Measurements from ENCODE around the gene ADH4.
"Not testable (repeated sequence)": the region's sequence is repeated elsewhere in the genome, so short reads cannot be mapped to it uniquely, and the experiment has no call there.

Gene ADH4

DNA sequence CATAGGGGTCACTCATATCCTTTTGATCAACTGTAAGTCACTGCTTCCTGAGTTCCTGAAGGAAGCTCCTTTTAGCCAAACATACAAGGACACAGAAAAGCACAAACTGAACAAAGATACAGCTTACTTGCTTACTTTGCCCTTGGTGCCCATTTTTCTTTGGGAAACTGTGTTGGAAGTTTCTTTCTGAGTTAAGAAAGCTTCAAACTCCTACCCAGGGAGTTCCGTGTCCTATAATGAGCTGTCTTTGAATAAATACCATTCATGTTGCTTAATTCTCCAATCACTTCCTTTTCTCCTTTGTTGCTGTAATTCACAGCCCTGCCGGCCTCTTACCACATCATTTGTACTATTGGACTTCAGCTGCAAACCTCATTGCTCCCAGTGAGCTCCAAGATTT is at the start of gene ADH4:
Gene ADH4, minus strand, starts transcription at position 228 of the 400 bp plus-strand sequence. Its CDS starts 75 bp downstream, at position 153.
- no peak for DNase-seq

DNA sequence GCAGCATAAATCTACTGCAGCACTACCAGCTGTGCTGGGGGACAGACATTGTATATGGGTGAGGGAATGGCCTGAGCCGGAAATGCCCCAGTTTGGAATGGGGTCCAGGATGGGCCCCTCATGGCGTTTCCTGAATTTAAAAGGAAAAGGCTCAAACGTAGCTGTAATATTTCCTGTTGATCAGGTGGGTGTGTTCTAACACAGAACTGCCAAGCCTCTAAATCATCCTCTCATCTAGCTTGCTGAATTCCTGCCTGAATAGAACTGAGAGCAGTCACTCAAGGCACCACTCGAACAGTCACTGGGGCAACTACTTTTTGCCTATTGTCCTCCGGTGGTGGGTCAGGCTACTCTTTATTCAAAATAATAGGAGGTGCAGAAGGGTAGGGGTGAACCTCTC is 46.2 kb upstream of the ADH4 start:
- DNase-seq = no peak

DNA sequence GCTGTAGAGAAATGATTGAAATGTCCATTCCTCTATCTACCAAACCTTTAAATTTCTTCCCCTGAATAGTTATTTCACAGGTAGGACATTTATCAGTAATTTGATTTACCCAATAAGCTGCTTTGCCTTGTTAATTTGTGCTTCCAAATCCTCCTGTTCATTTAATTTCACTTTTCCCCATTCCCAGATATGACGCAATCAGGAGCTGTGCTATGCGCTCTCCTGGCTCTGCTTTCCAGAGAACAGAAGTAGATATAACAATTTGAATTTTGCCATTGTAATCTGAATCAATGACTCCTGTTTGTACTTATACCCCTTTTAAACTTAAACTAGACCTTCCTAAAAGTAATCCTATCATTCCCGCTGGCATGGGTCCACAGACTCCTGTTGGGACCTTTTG is 45.8 kb upstream of the ADH4 start:
- not testable (repeated sequence) for DNase-seq

DNA sequence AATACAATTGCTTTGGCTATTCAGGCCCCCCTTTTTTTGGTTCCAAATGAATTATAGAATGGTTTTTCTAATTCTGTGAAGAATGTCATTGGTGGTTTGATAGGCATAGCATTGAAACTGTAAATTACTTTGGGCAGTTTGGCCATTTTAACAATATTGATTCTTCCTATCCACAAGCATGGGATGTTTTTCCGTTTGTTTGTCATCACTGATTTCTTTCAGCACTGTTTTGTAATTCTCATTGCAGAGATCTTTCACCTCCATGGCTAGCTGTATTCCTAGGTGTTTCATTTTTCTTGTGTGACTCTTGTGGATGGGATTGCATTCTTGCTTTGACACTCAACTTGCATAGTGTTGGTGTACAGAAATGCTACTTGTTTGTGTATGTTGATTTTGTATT is 41.9 kb upstream of the ADH4 start:
- no peak for DNase-seq

DNA sequence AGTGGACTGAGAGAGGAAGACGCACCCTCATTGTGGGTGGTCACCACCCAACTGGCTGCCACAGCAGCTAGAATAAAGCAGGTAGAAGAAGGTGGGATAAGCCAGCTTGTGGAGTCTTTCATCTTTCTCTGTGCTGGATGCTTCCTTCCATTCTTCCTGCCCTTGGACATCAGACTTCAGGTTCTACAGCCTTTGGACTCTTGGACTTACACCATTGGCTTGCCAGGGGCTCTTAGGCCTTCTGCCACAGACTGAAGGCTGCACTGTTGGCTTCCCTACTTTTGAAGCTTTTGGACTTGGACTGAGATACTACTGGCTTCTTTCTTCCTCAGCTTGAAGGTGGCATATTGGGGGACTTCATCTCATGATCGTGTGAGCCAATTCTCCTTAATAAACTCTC is 41.5 kb upstream of the ADH4 start:
- no peak for DNase-seq

DNA sequence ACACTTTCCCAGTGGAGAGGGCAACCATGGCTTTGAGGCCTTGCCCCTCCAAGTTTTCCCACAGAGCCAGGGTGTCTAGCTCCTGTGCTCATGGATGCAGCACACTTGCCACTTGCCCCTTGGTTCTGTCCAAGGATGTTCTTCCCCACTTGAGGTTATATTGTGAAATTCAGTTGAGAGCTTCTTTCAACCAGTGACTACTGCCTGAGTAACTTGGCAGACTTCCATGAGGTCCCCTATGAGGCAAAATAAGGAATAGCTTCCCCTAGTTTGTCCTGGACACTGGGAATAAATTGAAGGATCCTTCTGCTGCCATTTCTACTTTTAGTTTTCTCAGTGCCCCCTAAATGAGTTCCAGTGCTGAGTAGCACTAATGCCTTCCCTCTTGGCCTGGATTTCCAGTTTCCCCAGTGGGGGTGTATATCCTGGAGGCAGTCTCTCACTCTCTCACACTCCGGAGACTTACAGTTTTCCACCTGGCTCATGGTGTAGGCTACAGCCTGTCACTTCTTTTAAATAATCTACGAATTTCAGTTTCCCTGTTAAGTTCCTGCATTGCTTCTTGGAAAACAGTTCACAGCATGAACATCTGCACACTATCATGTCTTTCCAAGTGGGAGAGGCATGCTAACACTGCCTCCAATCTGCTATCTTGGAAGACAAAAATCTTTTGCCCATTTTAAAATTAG is 36.4 kb upstream of the ADH4 start:
- no peak for DNase-seq

DNA sequence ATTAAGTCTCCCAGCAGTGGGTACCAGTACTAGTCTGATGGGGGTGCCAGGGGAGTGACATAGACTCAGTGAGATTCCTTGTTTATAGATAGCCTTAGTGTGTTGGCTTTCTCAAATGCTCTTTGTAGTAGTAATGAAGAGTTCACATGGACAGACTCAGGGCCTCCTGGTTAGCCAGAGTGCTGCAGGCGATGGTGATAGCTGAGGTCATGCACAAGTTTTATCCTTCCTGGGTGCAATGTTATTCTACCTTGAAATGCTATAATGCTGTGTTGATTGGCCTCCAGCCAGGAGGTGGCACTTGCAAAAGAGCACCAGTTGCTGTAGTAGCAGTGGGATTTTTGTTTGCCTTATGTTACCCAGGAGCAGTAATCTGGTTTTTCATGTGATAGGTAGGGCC is 35.5 kb upstream of the ADH4 start:
- DNase-seq = no peak

DNA sequence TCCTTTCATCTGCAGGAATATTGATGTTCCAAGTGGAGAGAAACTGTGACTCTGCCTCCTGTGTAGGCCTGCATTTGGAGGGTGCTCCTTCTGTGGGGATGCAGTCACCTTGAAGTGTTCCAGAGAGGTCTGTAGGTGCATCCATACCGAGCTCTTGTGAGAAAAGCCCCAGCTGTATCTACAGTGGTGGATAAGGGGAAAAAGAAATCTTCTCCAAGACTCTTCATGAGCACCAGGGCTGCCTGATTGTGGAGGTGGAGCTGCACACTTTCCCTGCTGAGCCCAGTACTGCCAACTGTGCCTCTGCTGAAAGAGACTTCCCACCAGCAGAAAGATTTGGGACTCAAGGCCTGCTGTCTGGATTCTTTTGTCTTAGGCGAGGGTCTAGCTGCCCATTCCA is 35.1 kb upstream of the ADH4 start:
- no peak for DNase-seq

DNA sequence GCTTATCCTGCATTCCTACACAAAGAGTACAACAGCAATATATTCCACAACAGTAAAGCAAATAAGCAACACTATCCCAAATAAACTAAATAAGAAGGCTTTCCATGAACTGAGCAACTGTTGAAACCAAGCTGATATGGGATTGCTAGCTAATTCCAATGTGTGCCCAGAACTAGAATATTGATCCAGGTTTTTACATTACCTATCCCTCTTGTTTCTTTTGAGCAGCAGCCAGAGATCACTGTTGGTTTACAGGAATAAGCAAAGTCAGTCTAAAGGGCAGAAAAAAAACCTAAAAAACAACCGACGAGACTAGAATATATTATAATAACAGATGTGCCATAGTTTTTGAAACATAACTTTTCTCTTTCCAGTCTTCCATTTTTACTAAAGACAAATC is 22.4 kb upstream of the ADH4 start:
- DNase-seq = no peak

DNA sequence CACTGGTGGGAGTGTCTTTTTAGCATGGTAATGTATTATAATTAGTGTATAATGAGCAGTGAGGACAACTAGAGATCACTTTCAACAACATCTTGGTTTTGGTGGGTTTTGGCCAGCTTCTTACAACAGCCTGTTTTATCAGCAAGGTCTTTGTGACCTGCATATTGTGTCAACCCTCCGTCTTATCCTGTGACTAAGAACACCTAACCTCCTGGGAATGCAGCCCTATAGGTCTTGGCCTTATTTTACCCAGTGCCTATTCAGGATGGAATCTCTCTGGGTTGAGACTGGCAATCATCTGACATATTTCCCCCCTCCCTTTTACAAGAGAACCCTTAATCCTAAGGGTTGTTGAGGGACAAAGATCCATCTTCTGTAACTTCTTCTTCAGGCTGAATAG is 21.9 kb upstream of the ADH4 start:
- DNase-seq = no peak

DNA sequence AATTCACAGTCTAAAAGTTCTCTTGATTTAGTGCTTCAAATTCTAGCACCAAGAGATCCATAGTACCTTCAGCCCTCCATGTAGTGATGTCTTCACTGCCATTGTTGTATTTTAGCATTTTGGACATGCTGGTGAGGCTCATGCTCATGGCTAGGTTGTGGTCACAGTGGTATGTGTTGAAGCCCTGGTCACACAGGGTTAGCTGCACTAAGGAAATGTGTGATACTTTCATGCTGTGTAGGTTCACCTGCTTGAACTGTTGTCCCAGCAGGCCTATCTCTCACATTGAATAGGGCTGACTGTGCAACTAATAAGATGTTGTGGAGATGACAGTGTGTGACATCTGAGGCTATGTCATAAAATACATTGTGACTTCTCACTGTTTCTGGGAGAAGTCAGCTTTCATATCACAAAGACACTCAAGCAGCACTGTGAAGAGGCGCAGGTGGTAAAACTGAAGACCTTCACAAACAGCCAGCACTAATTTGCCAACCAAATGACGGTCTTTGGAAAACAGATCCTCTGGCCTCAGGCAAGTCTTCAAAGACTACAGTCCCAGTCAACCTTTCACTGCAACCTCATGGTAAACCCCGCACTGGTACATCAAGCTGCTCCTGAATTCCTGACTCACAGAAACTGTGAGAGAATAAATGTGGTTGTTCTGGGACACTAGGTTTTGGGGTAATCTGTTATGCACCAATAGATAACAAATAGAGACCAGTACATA is 17.4 kb upstream of the ADH4 start:
- no peak for DNase-seq

DNA sequence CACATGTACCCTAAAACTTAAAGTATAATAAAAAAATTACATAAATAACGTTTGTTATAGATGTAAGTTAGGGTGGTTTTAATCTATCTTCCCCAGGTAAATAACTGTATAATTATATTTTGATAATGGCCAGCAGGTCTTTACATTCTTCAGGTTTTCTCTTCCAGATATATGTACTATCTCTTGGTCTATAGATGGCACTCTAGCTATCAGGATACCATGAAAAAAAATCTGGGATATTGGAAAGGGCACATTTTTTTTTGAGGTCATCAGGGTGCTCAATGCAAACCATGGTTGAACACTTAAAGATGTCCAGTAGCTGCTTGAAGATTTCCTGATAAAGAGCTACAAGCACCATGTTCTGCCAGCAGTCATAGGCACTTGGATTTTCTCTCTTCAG is 15.6 kb upstream of the ADH4 start:
- DNase-seq = no peak

DNA sequence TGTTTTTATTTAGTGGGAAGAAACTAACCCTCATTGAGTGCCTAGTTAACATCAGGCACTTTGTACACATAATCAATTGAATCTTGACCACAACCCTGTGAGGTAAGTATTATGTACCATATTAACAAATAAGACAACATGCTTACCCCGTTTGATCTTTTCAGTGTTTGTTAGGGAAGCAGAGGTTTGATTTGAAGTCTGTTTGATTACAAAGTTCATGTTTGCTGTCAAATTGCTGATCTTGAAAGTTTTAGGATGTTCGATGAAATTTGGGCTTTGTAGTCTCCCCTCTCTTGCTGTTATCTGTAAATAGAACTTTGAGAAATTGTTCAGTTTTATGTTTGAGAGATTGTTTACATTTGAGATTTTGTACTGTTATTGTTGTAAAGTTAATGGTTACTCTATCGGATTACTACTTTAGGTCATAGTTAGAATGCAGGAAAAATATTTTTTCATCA is 13.4 kb upstream of the ADH4 start:
- DNase-seq = no peak

DNA sequence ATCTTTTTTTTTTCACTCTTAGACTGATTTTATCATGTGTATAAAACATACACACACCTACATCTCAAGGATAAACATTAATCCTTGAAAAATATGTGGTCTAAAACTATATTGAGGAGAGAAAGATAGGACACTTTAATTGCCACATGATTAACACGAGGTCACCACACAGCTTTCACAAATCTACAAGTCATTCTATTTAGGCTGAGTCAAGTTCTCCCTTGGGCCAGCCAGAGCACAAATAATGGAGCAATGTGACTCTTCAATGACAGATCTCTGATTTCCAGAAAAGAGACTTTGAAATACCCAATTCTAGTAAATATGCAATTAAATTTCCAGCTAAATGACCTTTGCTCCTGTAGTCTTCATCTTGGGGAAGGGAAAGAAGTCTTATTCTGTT is 12.9 kb upstream of the ADH4 start:
- DNase-seq = no peak

DNA sequence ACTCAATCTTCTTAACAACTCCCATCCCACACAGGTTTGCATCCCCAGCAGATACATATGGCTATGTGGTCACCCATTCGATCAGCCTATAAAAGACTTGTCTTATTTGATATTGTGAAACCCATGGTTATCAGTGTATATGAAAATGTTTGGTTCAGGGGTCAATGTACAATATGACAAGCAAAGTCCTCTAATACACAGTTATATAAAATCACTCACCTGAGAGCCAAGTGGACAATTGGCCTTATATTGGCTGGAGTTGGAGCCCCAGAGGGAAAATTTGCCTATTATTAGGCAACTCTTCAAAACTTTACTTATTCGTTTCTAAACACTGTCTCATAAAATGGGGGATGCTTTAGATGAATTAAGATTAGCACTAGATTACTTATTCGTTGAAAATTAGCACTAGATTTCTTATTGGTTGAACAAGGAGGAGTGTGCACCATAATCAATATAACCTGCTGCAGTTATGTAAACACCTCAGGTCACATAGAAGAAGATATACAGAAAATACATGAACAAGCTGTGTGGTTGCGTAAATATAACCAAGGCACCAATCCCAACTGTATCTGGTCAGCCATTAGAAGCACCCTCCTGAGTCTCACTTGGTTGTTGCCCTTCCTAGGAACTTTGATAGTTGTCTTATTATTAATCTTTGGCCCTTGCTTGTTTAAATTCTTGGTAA is 10.7 kb upstream of the ADH4 start:
- DNase-seq = no peak

DNA sequence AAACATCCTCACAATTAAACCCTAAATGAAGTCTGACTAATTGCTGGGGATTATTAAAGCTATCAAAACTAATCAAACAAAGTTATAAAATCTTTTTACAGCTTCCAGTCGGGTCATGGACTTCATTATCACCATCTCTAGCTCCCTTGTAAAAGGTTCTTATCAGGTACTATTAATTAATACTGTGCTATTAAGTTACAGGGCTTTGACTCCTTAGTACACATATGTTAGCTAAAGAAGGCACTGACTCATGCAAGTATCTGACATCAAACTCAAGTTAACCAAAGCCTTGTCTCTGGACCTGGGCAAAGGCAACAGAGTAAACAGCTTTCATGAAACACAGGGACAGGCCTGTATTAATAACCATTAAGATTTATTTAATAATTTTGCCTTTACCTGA is 7.9 kb upstream of the ADH4 start:
- DNase-seq = no peak

DNA sequence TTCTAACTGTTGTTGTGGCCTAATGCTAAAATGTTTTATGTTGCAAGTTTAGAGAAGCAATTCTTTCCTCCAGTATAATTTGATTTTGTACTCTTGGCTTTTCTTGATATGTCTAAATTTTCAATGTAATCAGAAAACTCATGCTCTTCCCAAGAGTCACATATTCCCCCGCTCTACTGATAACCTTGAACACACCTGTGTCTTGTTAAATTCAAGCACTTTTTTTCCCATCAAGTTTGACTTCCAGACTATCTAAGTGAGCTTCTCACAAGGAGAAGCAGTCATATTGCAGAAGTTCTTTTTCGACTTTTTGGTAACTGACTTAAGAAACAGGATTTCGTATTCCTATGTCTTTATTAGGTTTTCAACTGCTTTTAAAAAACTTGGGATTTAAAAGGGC is 7.4 kb upstream of the ADH4 start:
- DNase-seq = no peak

DNA sequence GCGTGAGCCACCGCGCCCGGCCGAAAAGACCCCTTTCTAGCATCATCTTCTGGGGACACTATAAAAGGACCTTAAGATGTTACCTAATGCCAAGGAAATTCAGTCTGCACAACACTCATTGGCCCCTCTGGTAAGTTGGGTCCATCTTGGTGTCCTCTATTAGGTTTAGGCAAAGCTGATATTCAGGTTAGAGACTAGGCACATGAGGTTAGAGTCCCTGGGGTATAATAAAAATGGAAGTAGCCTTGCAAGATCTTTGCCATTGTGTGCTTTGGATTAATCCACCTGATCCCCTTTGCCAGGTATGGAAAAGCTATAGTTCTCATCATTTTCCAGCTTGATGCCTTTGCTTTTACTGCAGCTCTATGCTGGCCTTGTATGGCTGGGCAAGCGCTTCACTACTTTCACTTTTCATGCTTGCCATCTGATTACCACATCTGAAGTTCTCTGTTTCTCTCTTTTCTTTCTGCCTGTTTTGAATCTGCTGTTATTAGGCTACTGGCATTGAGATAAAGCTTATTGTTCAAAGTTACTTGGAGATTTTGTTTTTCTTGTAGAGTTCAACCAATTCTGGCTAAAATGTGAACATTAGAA is 5.4 kb upstream of the ADH4 start:
- DNase-seq = no peak

DNA sequence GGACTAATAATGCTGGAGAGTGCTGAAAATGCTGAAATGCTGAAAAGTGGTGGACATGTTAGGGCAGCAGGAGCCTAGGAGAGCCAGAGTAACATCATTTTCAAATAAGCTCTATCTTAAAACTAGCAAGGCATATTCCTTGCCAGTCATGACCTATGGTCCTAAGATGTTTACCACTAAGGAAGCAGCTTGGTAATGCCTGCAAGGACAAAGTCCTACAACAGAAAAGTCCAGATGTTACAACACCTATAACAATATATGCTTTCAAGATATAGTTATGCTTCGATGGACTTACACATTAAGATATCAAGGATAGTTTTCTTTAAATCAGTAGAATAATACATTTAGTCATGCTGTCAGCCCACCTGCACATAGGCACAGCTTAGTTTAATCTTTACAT is 4.5 kb upstream of the ADH4 start:
- no peak for DNase-seq

DNA sequence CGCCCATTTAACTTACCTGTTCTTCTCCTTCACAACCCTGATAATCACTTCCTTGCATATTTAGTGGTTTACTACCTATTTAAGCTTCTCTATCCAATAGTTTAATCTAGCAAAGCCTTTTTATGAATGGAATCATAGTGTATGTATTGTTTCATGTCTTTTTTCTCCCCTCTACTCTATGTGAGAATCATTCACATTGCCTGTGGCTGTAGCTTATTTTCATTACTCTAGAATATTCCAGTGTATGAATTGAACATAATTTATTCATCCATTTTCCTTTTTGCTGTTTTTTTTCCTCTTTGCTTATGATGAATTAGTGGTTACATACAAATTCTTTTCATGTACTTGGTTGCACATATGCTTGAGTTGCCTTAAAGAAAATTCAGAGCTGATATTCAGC is 490 bp upstream of the ADH4 start:
- DNase-seq = no peak

DNA sequence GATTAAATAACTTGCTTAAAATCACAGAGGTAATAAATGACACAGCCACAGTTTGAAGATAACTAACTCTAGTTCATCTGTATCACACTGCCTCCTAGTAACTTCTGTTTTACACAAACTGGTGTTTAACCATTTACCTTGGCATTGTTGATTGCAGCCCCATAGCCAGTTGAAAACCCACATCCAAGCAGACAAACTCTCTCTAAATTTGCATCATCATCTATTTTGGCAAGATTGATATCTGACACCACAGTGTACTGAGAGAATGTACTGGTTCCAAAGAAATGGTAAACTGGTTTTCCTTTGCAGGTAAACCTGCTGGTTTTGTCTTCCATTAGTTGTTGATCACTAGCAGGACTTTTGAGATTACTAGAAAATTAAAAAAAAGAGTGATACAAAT is 7.8 kb downstream of the ADH4 start:
- no peak for DNase-seq

DNA sequence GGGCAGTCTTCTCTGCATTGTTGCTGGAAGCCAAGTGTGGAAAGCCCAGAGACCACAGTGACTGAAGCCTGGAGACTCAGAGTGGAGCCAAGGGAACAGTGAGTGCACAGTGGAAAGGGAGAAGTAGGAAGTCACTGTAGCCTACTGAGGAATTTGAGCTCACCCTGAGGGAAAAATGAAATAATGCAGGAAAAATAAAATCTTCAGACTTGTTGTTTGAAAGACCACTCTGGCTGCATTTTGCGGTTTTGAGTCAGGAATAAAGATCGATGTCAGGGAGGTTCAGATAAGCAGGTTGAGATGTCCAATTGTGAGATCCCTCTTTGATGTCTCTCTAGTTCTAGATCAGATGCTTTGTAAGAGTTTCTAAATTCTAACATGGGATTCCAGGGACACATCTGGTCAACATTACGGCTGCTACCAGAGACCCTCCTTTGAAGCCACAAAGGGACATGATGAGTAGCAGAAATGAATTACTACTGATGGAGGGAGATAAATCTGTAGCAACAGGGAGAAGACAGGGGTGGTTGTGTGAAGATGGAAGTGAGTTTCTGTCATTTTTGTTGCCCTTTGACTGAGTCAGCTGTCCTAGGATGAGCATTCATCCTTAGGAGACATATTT is 8.4 kb downstream of the ADH4 start:
- no peak for DNase-seq

DNA sequence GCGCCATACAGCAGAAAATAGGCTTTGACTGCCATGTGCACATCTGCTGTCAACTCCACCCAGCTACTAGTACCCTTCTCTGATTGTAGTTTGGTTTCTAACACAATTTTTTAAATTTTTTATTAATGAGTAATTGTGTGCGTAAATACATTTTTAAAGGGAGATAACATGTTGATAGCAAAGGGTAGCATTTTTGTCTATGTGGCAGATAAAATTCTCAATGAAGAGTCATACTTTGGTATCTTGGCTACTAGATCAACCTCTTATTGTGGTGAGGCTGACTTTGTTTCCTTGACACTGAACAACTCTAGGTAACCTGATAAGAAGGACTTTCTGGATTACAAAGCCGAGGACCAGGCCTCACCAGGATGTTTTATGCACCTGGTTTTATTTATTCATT is 9.5 kb downstream of the ADH4 start:
- DNase-seq = no peak
